DOHH2 (cell line): ENCODE results near the gene TPPP2.
A peak's percentile ranks its signal among the peaks of the same experiment; 100 is the strongest.

Source experiments
- H3F3A ChIP-seq: fragments of 200-600 bp; sonication (generic), shearing (Covaris generic); 2 replicates; pipeline ENCODE4 v1.6.0; 2016; ENCODE audit warnings: antibody characterized with exemption, mild to moderate bottlenecking; ENCODE audit not compliant: control insufficient read depth, insufficient read depth
- H3K27ac ChIP-seq: fragments of 200-600 bp; sonication (generic); 2 replicates; pipeline ENCODE4 v1.5.1; 2014; ENCODE audit warnings: low read depth, mild to moderate bottlenecking, low read length, moderate library complexity
- H3K27me3 ChIP-seq: fragments of 200-600 bp; sonication (generic); 2 replicates; pipeline ENCODE4 v1.6.1; 2014; ENCODE audit warnings: mild to moderate bottlenecking, low read length, mixed read lengths; ENCODE audit not compliant: control insufficient read depth
- H3K36me3 ChIP-seq: fragments of 200-600 bp; sonication (generic); 2 replicates; pipeline ENCODE4 v1.6.1; 2014; ENCODE audit warnings: mild to moderate bottlenecking, low read length, moderate library complexity, mixed read lengths; ENCODE audit not compliant: control insufficient read depth
- H3K4me1 ChIP-seq: fragments of 200-600 bp; sonication (generic); 2 replicates; pipeline ENCODE4 v1.6.1; 2014; ENCODE audit warnings: mild to moderate bottlenecking, low read length, mixed read lengths; ENCODE audit not compliant: control insufficient read depth
- H3K4me2 ChIP-seq: fragments of 200-600 bp; sonication (generic); 2 replicates; pipeline ENCODE4 v1.6.0; 2014; ENCODE audit warnings: mild to moderate bottlenecking, low read length, moderate library complexity
- H3K4me3 ChIP-seq: fragments of 200-600 bp; sonication (generic); 2 replicates; pipeline ENCODE4 v1.5.1; 2014; ENCODE audit warnings: mild to moderate bottlenecking, low read length, mixed read lengths
- H3K79me2 ChIP-seq: fragments of 200-600 bp; sonication (generic); 2 replicates; pipeline ENCODE4 v1.6.1; 2014; ENCODE audit warnings: mild to moderate bottlenecking, low read length, mixed read lengths; ENCODE audit not compliant: control insufficient read depth
- H3K9me2 ChIP-seq: fragments of 200-600 bp; sonication (generic); replicated peaks from 2 replicates; pipeline ENCODE4 v1.6.1; 2014; ENCODE audit warnings: mild to moderate bottlenecking, low read length, mixed read lengths; ENCODE audit not compliant: control insufficient read depth
- H3K9me3 ChIP-seq: fragments of 200-600 bp; sonication (generic); 2 replicates; pipeline ENCODE4 v1.6.1; 2014; ENCODE audit warnings: antibody characterized with exemption, low read length, mixed read lengths; ENCODE audit not compliant: control insufficient read depth, insufficient read depth
- H4K20me1 ChIP-seq: fragments of 200-600 bp; sonication (generic); 2 replicates; pipeline ENCODE4 v1.6.0; 2014; ENCODE audit warnings: low read depth, mild to moderate bottlenecking, antibody characterized with exemption, low read length, moderate library complexity; ENCODE audit not compliant: control insufficient read depth, insufficient read depth
- CTCF ChIP-seq: fragments of 200-600 bp; sonication (generic); IDR thresholded peaks from one replicate; pipeline ENCODE4 v1.5.1; 2014; ENCODE audit warnings: antibody characterized with exemption, mild to moderate bottlenecking, low read depth, low read length; ENCODE audit not compliant: poor library complexity, severe bottlenecking
- EZH2phosphoT487 ChIP-seq: fragments of 200-600 bp; sonication (generic); IDR thresholded peaks from 2 replicates; pipeline ENCODE4 v1.6.1; 2017; ENCODE audit warnings: borderline replicate concordance, mild to moderate bottlenecking, antibody characterized with exemption, low read length, moderate library complexity, mixed read lengths

TPPP2 gene

GRCh38 chr14:21069388-21070082, 39.5 kb downstream of the TPPP2 start:
- Histone ChIP-seq H3F3A (peaks cover 8% of the 10 kb centered on the region; the same call in 1 of the 2 replicates), H3K4me1 (peaks cover 46% of the 10 kb centered on the region), H3K27ac (no peak overlapping the region), H3K9me2 (no peaks in the 10 kb centered on the region), H3K9me3 (no peaks in the 10 kb centered on the region), H3K79me2 (no peaks in the 10 kb centered on the region), H3K4me3 (peak overlapping the region; percentile 67), H3K27me3 (peaks cover 60% of the 10 kb centered on the region), H3K4me2 (peak overlapping the region; percentile 89), H3K36me3 (no peaks in the 10 kb centered on the region), H4K20me1 (no peaks in the 10 kb centered on the region)
- peak; percentile 92; the same call in 1 of the 2 replicates for TF ChIP-seq EZH2phosphoT487
- TF ChIP-seq CTCF, result no peak

DNA sequence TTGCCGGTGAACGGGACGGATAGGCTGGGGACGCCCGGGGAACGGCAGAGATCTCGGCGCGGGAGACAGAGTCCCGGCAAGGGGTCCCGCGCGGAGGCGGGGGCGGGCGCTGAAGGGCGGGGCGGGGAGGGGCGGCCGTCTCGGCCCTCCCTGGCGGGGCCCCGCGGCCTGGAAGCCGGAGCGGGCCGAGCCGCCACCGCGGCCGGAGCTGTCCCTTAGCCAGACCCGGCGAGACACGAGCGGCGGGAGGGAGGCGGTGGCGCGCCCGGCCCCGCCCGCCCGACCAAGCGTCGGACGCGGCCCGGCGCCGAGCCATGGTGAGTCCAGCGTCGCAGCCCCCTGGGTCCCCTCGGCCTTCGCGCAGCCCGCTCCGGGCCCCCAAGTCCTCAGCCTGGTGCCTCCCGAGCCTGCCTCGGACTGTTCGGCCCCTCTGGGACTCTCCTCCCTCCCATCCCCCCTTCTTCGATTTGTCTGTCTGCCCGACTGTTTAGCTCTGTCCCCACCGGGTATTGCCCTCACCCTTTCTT, 40.1 kb downstream of the TPPP2 start, which contains the start of gene ARHGEF40:
TSS of gene ARHGEF40 (plus strand) at position 222 of the 527 bp plus-strand sequence. CDS start at position 315, 93 bp downstream.
- Histone ChIP-seq H4K20me1 (no peaks in the 10 kb centered on the region), H3K4me1 (peaks cover 46% of the 10 kb centered on the region), H3K9me2 (no peaks in the 10 kb centered on the region), H3K4me3 (peak within 1 kb of the TSS; percentile 67), H3K27ac (no peak within 1 kb of the TSS), H3K4me2 (peak within 1 kb of the TSS; percentile 89), H3F3A (peaks cover 8% of the 10 kb centered on the region; the same call in 1 of the 2 replicates), H3K36me3 (no peaks in the 10 kb centered on the region), H3K27me3 (peaks cover 56% of the 10 kb centered on the region), H3K9me3 (no peaks in the 10 kb centered on the region), H3K79me2 (no peaks in the 10 kb centered on the region)
- TF ChIP-seq EZH2phosphoT487, result no peak
- no peak for TF ChIP-seq CTCF

GRCh38 chr14:21070610-21071224, 40.7 kb downstream of the TPPP2 start:
- H4K20me1 ChIP-seq, result no peaks in the 10 kb centered on the region
- H3K9me3 ChIP-seq, result no peaks in the 10 kb centered on the region
- peaks cover 8% of the 10 kb centered on the region; the same call in 1 of the 2 replicates for H3F3A ChIP-seq
- H3K4me1 ChIP-seq, result peaks cover 46% of the 10 kb centered on the region
- no peaks in the 10 kb centered on the region for H3K9me2 ChIP-seq
- TF ChIP-seq CTCF, result no peak
- TF ChIP-seq EZH2phosphoT487, result 0 out of 2 replicates have a peak, but pooled peaks have one; percentile 53
- H3K27me3 ChIP-seq, result peaks cover 50% of the 10 kb centered on the region
- no peak overlapping the region for H3K27ac ChIP-seq
- no peaks in the 10 kb centered on the region for H3K36me3 ChIP-seq
- H3K4me2 ChIP-seq, result peak overlapping the region; percentile 89
- no peaks in the 10 kb centered on the region for H3K79me2 ChIP-seq
- H3K4me3 ChIP-seq, result peak overlapping the region; percentile 67
